ENCODE data around the gene DNASE2. TPM values are rescaled to one million over a fixed set of nuclear protein-coding genes. Genes with fewer than 3 reads are reported as not detected.
A peak's percentile ranks its signal among the peaks of the same experiment; 100 is the strongest.

The DNASE2 gene
- total RNA-seq, 1 donor from 2014 or later = 27.9 TPM

GRCh38 chr19:12843999-12844732 lies 37.1 kb downstream of the DNASE2 start:
- DNase-seq (ENCODE audit: low read depth) = no peak
- Histone ChIP-seq H3K36me3 (ENCODE audit: control insufficient read depth, insufficient read depth, low read length) (no peaks in the 10 kb centered on the region), H3K4me3 (ENCODE audit: low read depth, low read length) (no peak overlapping the region), H3K27me3 (ENCODE audit: control insufficient read depth, insufficient read depth, low read length) (peaks cover under 1% of the 10 kb centered on the region)
- FAIRE-seq = no peak
- no peak for TF ChIP-seq CTCF (IDR thresholded peaks at IDR 0.05; ENCODE audit: insufficient read depth, low read length, severe bottlenecking)

- FAIRE-seq (no peak), DNase-seq (ENCODE audit: low read depth) (no peak)
- H3K36me3 ChIP-seq (ENCODE audit: control insufficient read depth, insufficient read depth, low read length) = no peaks in the 10 kb centered on the region
- peaks cover 2% of the 10 kb centered on the region for H3K27me3 ChIP-seq (ENCODE audit: control insufficient read depth, insufficient read depth, low read length)
- no peak for TF ChIP-seq CTCF (IDR thresholded peaks at IDR 0.05; ENCODE audit: insufficient read depth, low read length, severe bottlenecking)
- no peak overlapping the region for H3K4me3 ChIP-seq (ENCODE audit: low read depth, low read length)
These were observed 37.9 kb downstream of the DNASE2 start for GRCh38 chr19:12843328-12843727.

- H3K36me3 ChIP-seq (ENCODE audit: control insufficient read depth, insufficient read depth, low read length) = no peaks in the 10 kb centered on the region
- DNase-seq (ENCODE audit: low read depth) = no peak
- TF ChIP-seq CTCF (IDR thresholded peaks at IDR 0.05; ENCODE audit: insufficient read depth, low read length, severe bottlenecking) = no peak
- H3K27me3 ChIP-seq (ENCODE audit: control insufficient read depth, insufficient read depth, low read length) = peaks cover 6% of the 10 kb centered on the region
- H3K4me3 ChIP-seq (ENCODE audit: low read depth, low read length) = no peak overlapping the region
- FAIRE-seq = no peak
These were observed 38.7 kb downstream of the DNASE2 start for GRCh38 chr19:12842511-12842910.

GRCh38 chr19:12841094-12841493 lies 40.2 kb downstream of the DNASE2 start:
- Histone ChIP-seq H3K27me3 (ENCODE audit: control insufficient read depth, insufficient read depth, low read length) (peaks cover 9% of the 10 kb centered on the region), H3K4me3 (ENCODE audit: low read depth, low read length) (peak overlapping the region; percentile 22), H3K36me3 (ENCODE audit: control insufficient read depth, insufficient read depth, low read length) (no peaks in the 10 kb centered on the region)
- FAIRE-seq (no peak), DNase-seq (ENCODE audit: low read depth) (no peak)
- no peak for TF ChIP-seq CTCF (IDR thresholded peaks at IDR 0.05; ENCODE audit: insufficient read depth, low read length, severe bottlenecking)

GRCh38 chr19:12840091-12841079 lies 40.9 kb downstream of the DNASE2 start:
- DNase-seq (ENCODE audit: low read depth) (peak; percentile 83), FAIRE-seq (no peak)
- Histone ChIP-seq H3K36me3 (ENCODE audit: control insufficient read depth, insufficient read depth, low read length) (no peaks in the 10 kb centered on the region), H3K4me3 (ENCODE audit: low read depth, low read length) (peak overlapping the region; percentile 22), H3K27me3 (ENCODE audit: control insufficient read depth, insufficient read depth, low read length) (peaks cover 11% of the 10 kb centered on the region)
- no peak for TF ChIP-seq CTCF (IDR thresholded peaks at IDR 0.05; ENCODE audit: insufficient read depth, low read length, severe bottlenecking)
